IMR-90 (cell line): Measurements from ENCODE around the gene SUSD1. TPM values are rescaled to one million over a fixed set of nuclear protein-coding genes. Genes with fewer than 3 reads are reported as not detected.

Experiments
- ATAC-seq: fragments of 200-7000 bp; cut with Tn5 transposase; 2 replicates; pipeline ENCODE4 v1.9.1; 2020; ENCODE audit warnings: low read depth, mild to moderate bottlenecking, moderate library complexity
- BruUV-seq: library from RNA; stranded (reverse); fragments of 400-500 nt; replicated peaks from 2 replicates; lab custom pipeline; 2021; lab: Mats Ljungman, UMichigan
- CTCF ChIA-PET: fragments of 300-600 bp; formaldehyde crosslinking; extraction: SDS; loops from one replicate; lab custom pipeline; 2021; ENCODE audit warnings: antibody characterized with exemption; lab: Yijun Ruan, JAX
- POLR2A ChIA-PET: fragments of 300-600 bp; sonication (Branson Sonifier 250); formaldehyde crosslinking; loops from one replicate; lab custom pipeline; 2022; ENCODE audit warnings: antibody characterized with exemption; ENCODE audit not compliant: unreplicated experiment; lab: Charles Lee
- DNase-seq: peaks from one replicate; pipeline ENCODE4 v3.0.0; 2013
- H2AFZ ChIP-seq: replicated peaks from 2 replicates; pipeline ENCODE3; 2013; ENCODE audit warnings: low read length, mild to moderate bottlenecking; ENCODE audit not compliant: poor library complexity
- H2AK5ac ChIP-seq: 2 replicates; pipeline ENCODE4 v1.6.1; 2013; ENCODE audit warnings: low read depth, low read length, inconsistent platforms
- H2AK9ac ChIP-seq: replicated peaks from 2 replicates; pipeline ENCODE3; 2013; ENCODE audit warnings: mild to moderate bottlenecking, low read depth, low read length, moderate library complexity; ENCODE audit not compliant: poor library complexity
- H2BK120ac ChIP-seq: 2 replicates; pipeline ENCODE4 v1.6.1; 2013; ENCODE audit warnings: low read depth, low read length, inconsistent platforms
- H2BK15ac ChIP-seq: 3 replicates; pipeline ENCODE4 v1.6.1; 2013; ENCODE audit warnings: low read depth, low read length, inconsistent platforms
- H2BK20ac ChIP-seq: 2 replicates; pipeline ENCODE4 v1.6.1; 2013; ENCODE audit warnings: low read depth, mild to moderate bottlenecking, inconsistent platforms, low read length, moderate library complexity
- H2BK5ac ChIP-seq: 2 replicates; pipeline ENCODE4 v1.6.1; 2013; ENCODE audit warnings: mild to moderate bottlenecking, low read depth, low read length, inconsistent platforms; ENCODE audit not compliant: poor library complexity, severe bottlenecking
- H3K14ac ChIP-seq: replicated peaks from 2 replicates; pipeline ENCODE4 v1.6.1; 2013; ENCODE audit warnings: low read depth, low read length, inconsistent platforms
- H3K18ac ChIP-seq: 2 replicates; pipeline ENCODE4 v1.6.1; 2013; ENCODE audit warnings: low read depth, low read length, control low read depth
- H3K23ac ChIP-seq: 2 replicates; pipeline ENCODE4 v1.6.1; 2013; ENCODE audit warnings: low read depth, low read length, inconsistent platforms
- H3K27ac ChIP-seq: 2 replicates; pipeline ENCODE4 v1.5.1; 2013; ENCODE audit warnings: mild to moderate bottlenecking, control low read depth, low read length; ENCODE audit not compliant: insufficient read depth
- H3K27me3 ChIP-seq: 2 replicates; pipeline ENCODE4 v1.6.1; 2013; ENCODE audit warnings: low read length; ENCODE audit not compliant: control insufficient read depth, insufficient read depth
- H3K36me3 ChIP-seq: 2 replicates; pipeline ENCODE4 v1.6.1; 2013; ENCODE audit warnings: low read length, mixed read lengths; ENCODE audit not compliant: control insufficient read depth, insufficient read depth
- H3K4ac ChIP-seq: 2 replicates; pipeline ENCODE4 v1.6.1; 2013; ENCODE audit warnings: low read depth, low read length, inconsistent platforms
- H3K4me1 ChIP-seq: 2 replicates; pipeline ENCODE4 v1.6.1; 2013; ENCODE audit warnings: low read length, mixed read lengths; ENCODE audit not compliant: control insufficient read depth, insufficient read depth
- H3K4me2 ChIP-seq: 2 replicates; pipeline ENCODE4 v1.6.1; 2013; ENCODE audit warnings: low read depth, mild to moderate bottlenecking, control low read depth, low read length, moderate library complexity
- H3K4me3 ChIP-seq: 2 replicates; pipeline ENCODE4 v1.5.1; 2013; ENCODE audit warnings: low read depth, mild to moderate bottlenecking, control low read depth, low read length, moderate library complexity; ENCODE audit not compliant: insufficient read depth
- H3K56ac ChIP-seq: 2 replicates; pipeline ENCODE4 v1.6.1; 2013; ENCODE audit warnings: low read length, inconsistent platforms; ENCODE audit not compliant: insufficient read depth; ENCODE audit errors: extremely low read depth
- H3K79me1 ChIP-seq, 2 experiments: 2 replicates each; pipeline ENCODE4 v1.6.1; 2013; ENCODE audit warnings: low read length in 2 of 2, inconsistent platforms in 1 of 2, low read depth in 1 of 2
- H3K9ac ChIP-seq: 2 replicates; pipeline ENCODE4 v1.6.1; 2013; ENCODE audit warnings: low read depth, low read length, control low read depth
- H3K9me1 ChIP-seq: 2 replicates; pipeline ENCODE4 v1.6.1; 2013; ENCODE audit warnings: low read length, inconsistent platforms; ENCODE audit not compliant: insufficient read depth
- H3K9me3 ChIP-seq: 2 replicates; pipeline ENCODE4 v1.6.1; 2013; ENCODE audit warnings: low read length; ENCODE audit not compliant: control insufficient read depth, insufficient read depth
- H4K20me1 ChIP-seq: 2 replicates; pipeline ENCODE4 v1.6.1; 2013; ENCODE audit warnings: low read length, inconsistent platforms; ENCODE audit not compliant: insufficient read depth
- H4K5ac ChIP-seq: 2 replicates; pipeline ENCODE4 v1.6.1; 2013; ENCODE audit warnings: mild to moderate bottlenecking, low read depth, low read length, control low read depth
- H4K8ac ChIP-seq, 2 experiments: 2 replicates each; pipeline ENCODE4 v1.6.1; 2013; ENCODE audit warnings: low read depth in 2 of 2, low read length in 2 of 2, control low read depth in 1 of 2, inconsistent platforms in 1 of 2
- H4K91ac ChIP-seq: 2 replicates; pipeline ENCODE4 v1.6.1; 2013; ENCODE audit warnings: low read depth, low read length, inconsistent platforms; ENCODE audit not compliant: insufficient read depth
- ELK1 ChIP-seq: fragments of 150-350 bp; IDR thresholded peaks from 2 replicates; pipeline ENCODE4 v1.6.1; 2016; ENCODE audit warnings: low read depth, mild to moderate bottlenecking, low read length, moderate library complexity, borderline replicate concordance
- MAFK ChIP-seq: IDR thresholded peaks from 2 replicates; pipeline ENCODE4 v1.6.1; 2012; ENCODE audit warnings: low read depth, low read length, improper control_type of control experiment
- POLR2A ChIP-seq: IDR thresholded peaks from 2 replicates; pipeline ENCODE4 v1.6.1; 2012; ENCODE audit warnings: mild to moderate bottlenecking, low read depth, low read length
- RFX5 ChIP-seq: IDR thresholded peaks from 2 replicates; pipeline ENCODE4 v1.8.0; 2012; ENCODE audit warnings: low read depth, mild to moderate bottlenecking, low read length, moderate library complexity
- WGBS, 2 experiments: methylation state at CpG; one replicate each; pipeline versions ENCODE4 v1.1.5 to v1.1.7; 2013; ENCODE audit warnings: missing lambda C conversion rate in 2 of 2; ENCODE audit not compliant: insufficient read length in 1 of 2; ENCODE audit errors: extremely low coverage in 2 of 2; 5-methylcytosine and 5-hydroxymethylcytosine counted together
- dilution Hi-C: fragments of 300-500 bp; cut with HindIII; formaldehyde crosslinking; loops from one replicate; pipeline ENCODE4 v1.14.3; 2018; ENCODE audit warnings: low sequenced_read_pairs; ENCODE audit not compliant: unreplicated experiment
- in situ Hi-C: fragments of 300-500 bp; cut with MboI; formaldehyde crosslinking; loops from 3 replicates; pipeline ENCODE4 v1.14.3; 2019; ENCODE audit warnings: low sequenced_read_pairs, inconsistent platforms, mixed read lengths
- intact Hi-C: fragments of 100-400 bp; cut with micrococcal nuclease; formaldehyde crosslinking; loops from 2 replicates; pipeline ENCODE4 v1.10.0; 2022
- polyA plus RNA-seq, 3 experiments: library from polyadenylated mRNA; depleted of rRNA; stranded (reverse); fragments of >200 nt; gene quantifications; 2 replicates each; pipeline ENCODE4 v1.2.3, GENCODE V29; 2012; ENCODE audit warnings: low replicate concordance in 1 of 3
- total RNA-seq: library from RNA; depleted of rRNA; stranded (reverse); fragments of >200 nt; gene quantifications from 2 replicates; pipeline ENCODE4 v1.2.3, GENCODE V29; 2012

SUSD1 gene
- total and polyA plus RNA-seq, 2 of the 4 experiments (the other 2 are of a cell fraction), result 4.0 to 4.7 TPM

GRCh38 chr9:112212926-112213325, 37.8 kb upstream of the SUSD1 start:
- Histone ChIP-seq H4K8ac (no peak overlapping the region), H2BK20ac (no peak overlapping the region), H2BK5ac (no peak overlapping the region), H3K4me2 (no peak overlapping the region), H2AK5ac (no peak overlapping the region), H3K27ac (no peak overlapping the region), H3K4ac (no peak overlapping the region), H2BK120ac (no peak overlapping the region), H3K14ac (no peak overlapping the region), H3K18ac (no peak overlapping the region), H3K36me3 (peaks cover 25% of the 10 kb centered on the region), H3K27me3 (no peaks in the 10 kb centered on the region), H3K4me3 (no peak overlapping the region), H3K23ac (no peak overlapping the region), H2AK9ac (no peak overlapping the region), H2BK15ac (no peak overlapping the region), H3K4me1 (no peaks in the 10 kb centered on the region), H3K56ac (no peak overlapping the region), H3K9ac (no peak overlapping the region), H4K91ac (no peak overlapping the region), H3K79me1 (peaks cover 0 to 4% of the 10 kb centered on the region in 2 experiments; a peak in 1 of 4 replicates), H3K9me1 (no peaks in the 10 kb centered on the region), H3K9me3 (peaks cover 3% of the 10 kb centered on the region), H4K20me1 (no peaks in the 10 kb centered on the region), H2AFZ (no peak overlapping the region), H4K5ac (no peak overlapping the region)
- intact Hi-C loops (no loop called here), in situ Hi-C loops (no loop called here), dilution Hi-C loops (no loop called here)
- no TSS peak for BruUV-seq
- POLR2A ChIA-PET, result no interaction called here
- no CpG with 5 or more reads among the region's 2 CpGs for WGBS, 2 experiments
- TF ChIP-seq ELK1 (no peak), POLR2A (no peak), MAFK (peak; percentile 88), RFX5 (no peak)
- ATAC-seq, result no peak
- CTCF ChIA-PET, result no interaction called here
- DNase-seq, result no peak
